SU-DHL-6 (cell line): ENCODE measurements around the gene WDR19.
A peak's percentile ranks its signal among the peaks of the same experiment; 100 is the strongest.

Experiments used
- H2AFZ ChIP-seq: fragments of 200-600 bp; sonication (generic); 2 replicates; pipeline ENCODE4 v1.6.1; 2014; ENCODE audit warnings: low read depth, mild to moderate bottlenecking, moderate library complexity, mixed read lengths, antibody characterized with exemption, low read length; ENCODE audit not compliant: severe bottlenecking
- H3F3A ChIP-seq: fragments of 200-600 bp; shearing (Covaris generic); 2 replicates; pipeline ENCODE4 v1.6.0; 2016; ENCODE audit warnings: antibody characterized with exemption, mild to moderate bottlenecking; ENCODE audit not compliant: insufficient read depth
- H3K27ac ChIP-seq: fragments of 200-600 bp; sonication (generic); 2 replicates; pipeline ENCODE4 v1.5.1; 2016; ENCODE audit warnings: low read depth, mild to moderate bottlenecking, low read length, moderate library complexity, mixed read lengths
- H3K27me3 ChIP-seq: fragments of 200-600 bp; sonication (generic), shearing (Covaris generic); 2 replicates; pipeline ENCODE4 v1.6.0; 2014; ENCODE audit warnings: mild to moderate bottlenecking, low read length
- H3K36me3 ChIP-seq: fragments of 200-600 bp; sonication (generic); 2 replicates; pipeline ENCODE4 v1.6.1; 2014; ENCODE audit warnings: mild to moderate bottlenecking, low read length, mixed read lengths
- H3K4me2 ChIP-seq: fragments of 300-600, 200-600 bp; shearing (Covaris generic), sonication (generic); 2 replicates; pipeline ENCODE4 v1.6.0; 2014; ENCODE audit warnings: low read length, low read depth, mild to moderate bottlenecking; ENCODE audit not compliant: poor library complexity, severe bottlenecking
- H3K4me3 ChIP-seq: fragments of 200-600 bp; sonication (generic); 2 replicates; pipeline ENCODE4 v1.5.1; 2014; ENCODE audit warnings: antibody characterized with exemption, low read length, mild to moderate bottlenecking, mixed read lengths; ENCODE audit not compliant: insufficient read depth, poor library complexity, severe bottlenecking
- H3K79me2 ChIP-seq: fragments of 200-600 bp; sonication (generic); 2 replicates; pipeline ENCODE4 v1.6.1; 2014; ENCODE audit warnings: mild to moderate bottlenecking, low read length, moderate library complexity; ENCODE audit not compliant: insufficient read depth
- H3K9ac ChIP-seq: fragments of 200-600 bp; sonication (generic); 2 replicates; pipeline ENCODE4 v1.7.0; 2014; ENCODE audit warnings: mild to moderate bottlenecking, low read length
- H3K9me2 ChIP-seq: fragments of 200-600 bp; sonication (generic); replicated peaks from 2 replicates; pipeline ENCODE4 v1.6.1; 2014; ENCODE audit warnings: low read length; ENCODE audit not compliant: insufficient read depth
- H3K9me3 ChIP-seq: fragments of 200-600 bp; sonication (generic); 2 replicates; pipeline ENCODE4 v1.6.1; 2014; ENCODE audit warnings: low read length, mixed read lengths; ENCODE audit not compliant: insufficient read depth
- H4K20me1 ChIP-seq: fragments of 200-600 bp; sonication (generic); 2 replicates; pipeline ENCODE4 v1.6.1; 2014; ENCODE audit warnings: low read depth, mild to moderate bottlenecking, antibody characterized with exemption, low read length, moderate library complexity, mixed read lengths
- EZH2phosphoT487 ChIP-seq: fragments of 200-600 bp; sonication (generic), shearing (Covaris generic); conservative IDR thresholded peaks from 2 replicates; pipeline ENCODE4 v1.6.1; 2018; ENCODE audit warnings: mild to moderate bottlenecking, antibody characterized with exemption, low read length, moderate library complexity, mixed read lengths
- TF ChIP-seq, protein P1 (sequence below): fragments of 200-600 bp; sonication (generic); IDR thresholded peaks from one replicate; pipeline ENCODE4 v1.5.1; 2017; ENCODE audit warnings: antibody characterized with exemption, mild to moderate bottlenecking, low read length, moderate library complexity; ENCODE audit not compliant: insufficient read depth, poor library complexity, severe bottlenecking

WDR19 gene

DNA sequence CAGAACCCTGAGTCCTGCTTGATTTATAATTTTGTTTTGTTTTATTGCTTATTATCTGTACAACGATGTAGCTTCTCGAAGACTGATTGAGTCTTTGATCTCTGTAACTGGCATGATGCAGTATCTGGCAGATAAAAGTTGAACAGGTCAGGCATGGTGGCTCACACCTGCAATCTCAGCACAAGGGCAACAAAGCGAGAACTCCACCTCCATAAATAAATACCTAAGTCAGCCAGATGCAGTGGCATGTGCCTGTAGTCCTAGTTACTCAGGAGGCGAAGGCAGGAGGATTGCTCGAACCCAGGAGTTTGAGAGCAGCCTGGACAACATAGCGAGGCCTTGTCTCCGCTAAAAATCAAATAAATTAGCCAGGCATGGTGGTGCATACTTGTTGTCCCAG, 15.7 kb upstream of the WDR19 start:
- no peaks in the 10 kb centered on the region for H3K36me3 ChIP-seq
- H3K9me2 ChIP-seq, result no peaks in the 10 kb centered on the region
- H3K4me2 ChIP-seq, result peak overlapping the region; percentile 77
- no peaks in the 10 kb centered on the region for H3K79me2 ChIP-seq
- H3K27ac ChIP-seq, result peak overlapping the region; percentile 98
- peaks cover 36% of the 10 kb centered on the region for H3F3A ChIP-seq
- no peaks in the 10 kb centered on the region for H3K27me3 ChIP-seq
- no peaks in the 10 kb centered on the region for H4K20me1 ChIP-seq
- no peak for TF ChIP-seq EZH2phosphoT487
- TF ChIP-seq, protein P1, sequence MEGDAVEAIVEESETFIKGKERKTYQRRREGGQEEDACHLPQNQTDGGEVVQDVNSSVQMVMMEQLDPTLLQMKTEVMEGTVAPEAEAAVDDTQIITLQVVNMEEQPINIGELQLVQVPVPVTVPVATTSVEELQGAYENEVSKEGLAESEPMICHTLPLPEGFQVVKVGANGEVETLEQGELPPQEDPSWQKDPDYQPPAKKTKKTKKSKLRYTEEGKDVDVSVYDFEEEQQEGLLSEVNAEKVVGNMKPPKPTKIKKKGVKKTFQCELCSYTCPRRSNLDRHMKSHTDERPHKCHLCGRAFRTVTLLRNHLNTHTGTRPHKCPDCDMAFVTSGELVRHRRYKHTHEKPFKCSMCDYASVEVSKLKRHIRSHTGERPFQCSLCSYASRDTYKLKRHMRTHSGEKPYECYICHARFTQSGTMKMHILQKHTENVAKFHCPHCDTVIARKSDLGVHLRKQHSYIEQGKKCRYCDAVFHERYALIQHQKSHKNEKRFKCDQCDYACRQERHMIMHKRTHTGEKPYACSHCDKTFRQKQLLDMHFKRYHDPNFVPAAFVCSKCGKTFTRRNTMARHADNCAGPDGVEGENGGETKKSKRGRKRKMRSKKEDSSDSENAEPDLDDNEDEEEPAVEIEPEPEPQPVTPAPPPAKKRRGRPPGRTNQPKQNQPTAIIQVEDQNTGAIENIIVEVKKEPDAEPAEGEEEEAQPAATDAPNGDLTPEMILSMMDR, result no peak
- H2AFZ ChIP-seq, result peak overlapping the region; percentile 19
- peak overlapping the region; percentile 57 for H3K9ac ChIP-seq
- no peaks in the 10 kb centered on the region for H3K9me3 ChIP-seq
- peak overlapping the region; percentile 27 for H3K4me3 ChIP-seq

DNA sequence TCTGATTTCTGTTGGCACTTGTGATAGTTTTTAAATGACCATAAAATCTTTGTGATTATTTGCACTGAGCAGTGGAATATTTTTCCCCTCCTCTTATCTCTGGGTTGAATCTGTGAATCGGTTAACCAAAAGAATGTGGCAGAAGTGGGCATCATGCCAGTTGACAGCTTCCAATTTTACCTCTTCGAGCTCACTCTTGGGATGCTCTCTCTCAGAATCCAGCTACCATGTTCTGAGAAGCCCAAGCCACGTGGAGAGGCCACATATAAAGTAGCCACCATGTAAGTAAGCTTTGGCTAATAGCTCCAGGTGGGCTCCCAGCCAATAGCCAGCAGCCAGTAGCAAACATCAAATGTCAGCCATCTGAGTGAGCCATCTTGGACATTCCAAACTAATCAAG, 12.9 kb upstream of the WDR19 start:
- H3K27me3 ChIP-seq, result no peaks in the 10 kb centered on the region
- H3K9me2 ChIP-seq, result no peaks in the 10 kb centered on the region
- H3K27ac ChIP-seq, result peak overlapping the region; percentile 98; the same call in 1 of the 2 replicates
- H3K36me3 ChIP-seq, result no peaks in the 10 kb centered on the region
- peaks cover 36% of the 10 kb centered on the region for H3F3A ChIP-seq
- H3K9ac ChIP-seq, result no peak overlapping the region
- H2AFZ ChIP-seq, result peak overlapping the region; percentile 18
- H4K20me1 ChIP-seq, result no peaks in the 10 kb centered on the region
- H3K4me2 ChIP-seq, result no peak overlapping the region
- no peak for TF ChIP-seq EZH2phosphoT487
- TF ChIP-seq, protein P1, result no peak
- H3K4me3 ChIP-seq, result no peak overlapping the region
- H3K79me2 ChIP-seq, result no peaks in the 10 kb centered on the region
- no peaks in the 10 kb centered on the region for H3K9me3 ChIP-seq

DNA sequence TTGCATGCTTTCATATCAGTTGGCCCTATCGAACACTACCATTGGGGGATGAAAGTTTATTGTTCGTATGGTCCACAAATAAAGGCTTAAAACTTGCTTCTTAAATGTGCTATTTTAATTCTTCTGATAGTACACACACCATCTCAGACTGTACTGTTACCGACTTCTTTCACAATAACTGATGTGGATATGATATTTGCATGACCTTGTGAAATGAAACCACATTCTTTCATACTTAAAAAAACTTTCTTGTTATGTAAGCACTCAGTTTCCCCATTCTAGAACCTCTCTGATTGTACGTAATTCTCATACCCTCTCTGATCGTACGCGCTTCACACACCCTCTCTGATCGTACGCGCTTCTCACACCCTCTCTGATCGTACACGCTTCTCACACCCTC, 12.0 kb upstream of the WDR19 start:
- Histone ChIP-seq H3K9me2 (no peaks in the 10 kb centered on the region), H4K20me1 (no peaks in the 10 kb centered on the region), H3K79me2 (no peaks in the 10 kb centered on the region), H3K9me3 (no peaks in the 10 kb centered on the region), H3K4me2 (no peak overlapping the region), H3K27me3 (no peaks in the 10 kb centered on the region), H3F3A (peaks cover 36% of the 10 kb centered on the region), H3K4me3 (no peak overlapping the region), H3K27ac (no peak overlapping the region), H3K9ac (no peak overlapping the region), H3K36me3 (no peaks in the 10 kb centered on the region), H2AFZ (no peak overlapping the region)
- TF ChIP-seq, protein P1, result no peak
- no peak for TF ChIP-seq EZH2phosphoT487
